NCI-H510A treated with DMSO at 0.1 percent for 48 hours (cell line): ENCODE measurements around the gene SH2D3C.

Experiments
- DNase-seq: peaks from one replicate; lab custom pipeline; 2025; lab: John Stamatoyannopoulos, UW

The SH2D3C gene

DNA sequence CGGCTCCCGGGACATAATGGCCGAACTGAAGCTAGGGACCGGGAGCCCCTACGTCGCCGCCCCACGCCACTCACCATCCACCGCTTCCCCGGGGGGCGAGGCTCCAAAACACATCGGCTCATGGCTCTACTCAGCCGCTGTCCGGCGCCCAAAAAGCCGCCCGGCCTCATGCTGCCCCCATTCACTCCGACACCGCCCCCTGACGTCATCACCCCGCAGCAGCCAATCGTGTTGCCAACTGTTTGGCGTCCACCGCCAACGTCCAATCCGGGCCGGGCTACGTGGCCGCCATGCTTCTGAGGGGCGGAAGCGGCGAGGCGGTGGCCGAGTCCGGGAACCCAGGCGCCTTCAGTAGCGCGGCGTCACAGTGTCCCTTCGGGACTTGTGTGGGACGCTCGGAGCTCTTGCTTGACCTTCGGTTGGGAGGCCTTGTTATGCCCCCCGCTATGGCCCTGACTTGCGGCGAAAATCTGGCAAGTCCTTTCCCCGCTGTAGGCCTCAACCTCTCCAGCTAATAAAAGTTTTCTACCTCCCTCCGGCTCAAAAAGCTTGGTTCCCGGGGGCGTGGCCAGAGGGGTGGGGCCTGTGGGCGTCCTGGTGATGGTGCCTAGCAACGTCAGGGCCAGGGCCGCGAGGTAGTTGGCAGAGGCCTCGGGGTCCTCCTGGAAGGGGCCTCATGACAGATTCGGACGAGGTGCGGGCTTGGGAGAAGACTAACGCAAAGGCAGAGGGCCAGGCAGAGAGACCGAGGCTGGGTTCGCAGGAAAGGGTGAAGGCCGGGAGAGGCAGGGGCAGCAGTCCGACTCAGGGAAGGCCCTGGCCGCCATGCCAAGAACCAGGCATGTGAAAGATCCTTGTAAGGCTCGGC lies 62.8 kb downstream of the SH2D3C start, which contains the start of the genes PTRH1 and TTC16:
TSS of gene PTRH1 (minus strand) at position 194 of the 868 bp plus-strand sequence. CDS start at position 170, 24 bp downstream.
TSS of gene TTC16 (plus strand) at position 610 of the 868 bp plus-strand sequence. CDS start at position 677, 67 bp downstream.
- DNase-seq = peak; percentile 96

DNA sequence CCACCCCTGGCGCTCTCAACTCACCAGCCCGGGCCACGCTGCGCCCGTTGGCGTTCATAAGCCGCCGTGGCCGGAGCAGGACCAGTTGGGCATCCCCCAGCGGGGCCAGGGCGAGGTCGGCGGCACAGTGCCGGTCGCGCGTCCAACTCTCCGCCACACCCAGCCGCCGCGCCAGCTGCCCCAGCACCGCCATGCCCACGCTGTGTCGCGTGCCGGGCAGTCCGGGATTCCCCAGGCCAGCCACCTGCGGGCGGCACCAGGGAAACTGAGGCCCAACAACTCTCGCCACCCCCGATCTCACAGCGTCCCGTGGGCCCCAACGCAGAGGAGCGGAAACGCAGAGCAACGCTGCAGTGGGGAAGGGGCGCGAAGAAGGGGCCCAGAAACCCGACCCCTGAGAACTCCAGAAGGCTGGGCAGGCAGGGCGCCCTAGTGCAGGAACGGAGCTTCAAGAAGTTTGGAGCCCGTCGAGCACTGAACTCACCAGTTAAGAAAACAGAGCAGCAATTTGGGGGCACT lies 63.5 kb downstream of the SH2D3C start:
- DNase-seq = no peak

DNA sequence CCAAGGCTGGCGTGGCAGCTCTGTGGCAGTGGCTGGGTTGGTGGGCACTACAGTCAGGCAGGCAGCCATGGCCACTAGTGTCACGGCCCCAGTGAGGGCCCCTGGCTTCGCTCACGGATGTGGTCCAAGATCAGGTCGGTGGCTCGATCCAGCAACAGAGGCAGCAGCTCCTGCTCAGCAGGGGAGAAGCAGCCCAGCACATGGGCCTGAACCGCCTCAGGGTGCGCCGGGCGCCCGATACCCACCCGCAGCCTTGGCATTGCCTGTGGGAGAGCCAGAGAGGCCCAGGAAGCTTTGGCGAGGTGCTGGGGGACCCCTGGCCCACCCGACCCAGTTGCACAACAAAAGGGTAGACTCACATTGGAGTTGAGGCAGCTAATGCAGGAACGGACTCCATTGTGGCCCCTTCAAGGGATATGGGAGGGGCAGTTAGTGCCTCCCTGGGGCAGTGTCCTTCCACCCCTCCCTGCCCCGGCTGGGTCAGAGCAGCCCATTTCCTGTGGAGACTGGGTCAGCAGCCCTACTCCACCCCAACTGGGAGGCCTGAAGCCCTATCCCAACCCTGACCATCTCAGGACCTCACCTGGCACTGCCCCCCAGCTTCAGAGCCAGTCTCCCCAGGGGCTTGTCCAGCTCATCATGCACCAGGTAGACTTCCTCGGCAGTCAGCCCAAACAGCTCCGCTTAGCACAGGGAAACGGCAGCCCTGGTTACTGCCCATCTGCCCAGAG lies 64.3 kb downstream of the SH2D3C start:
- DNase-seq = no peak

DNA sequence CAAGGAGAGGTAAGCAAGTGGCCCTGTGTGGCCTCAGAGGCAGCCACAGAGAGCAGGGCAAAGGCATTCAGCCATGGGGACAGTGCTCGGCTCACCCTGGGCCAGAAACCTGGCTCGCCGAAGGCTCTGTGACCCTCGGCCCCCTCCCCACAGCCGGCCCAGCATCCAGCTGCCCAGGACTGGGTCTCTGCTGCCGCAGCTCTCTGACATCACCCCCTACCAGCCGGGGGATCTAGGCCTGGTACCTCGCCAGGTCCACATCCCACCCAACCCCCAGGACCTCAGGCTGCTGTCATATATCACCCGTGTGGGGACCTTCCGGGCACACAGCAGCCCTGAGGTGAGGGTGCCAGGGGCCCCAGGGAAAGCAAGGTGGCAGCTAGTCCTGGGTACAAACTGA lies 65.6 kb downstream of the SH2D3C start:
- DNase-seq = no peak

DNA sequence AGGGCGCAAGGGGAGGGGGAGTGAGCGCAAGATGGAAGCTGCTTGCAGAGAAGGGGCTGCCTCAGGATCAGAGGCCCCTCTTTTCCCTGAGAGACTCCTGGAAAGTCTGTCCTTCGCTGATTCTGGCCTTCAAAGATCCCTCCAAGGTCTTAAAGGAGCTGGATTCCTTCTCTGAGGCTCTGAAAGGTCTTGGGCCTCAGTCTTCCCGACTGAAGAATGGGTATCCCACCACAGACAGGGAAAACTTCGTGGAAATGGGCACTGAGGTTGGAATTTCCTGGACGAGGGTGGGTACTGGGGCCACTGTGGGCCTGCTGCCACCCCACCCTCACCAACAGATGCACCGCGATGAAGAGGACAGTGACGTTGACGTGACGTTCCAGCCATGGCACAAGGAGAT lies 66.1 kb downstream of the SH2D3C start:
- DNase-seq = no peak

DNA sequence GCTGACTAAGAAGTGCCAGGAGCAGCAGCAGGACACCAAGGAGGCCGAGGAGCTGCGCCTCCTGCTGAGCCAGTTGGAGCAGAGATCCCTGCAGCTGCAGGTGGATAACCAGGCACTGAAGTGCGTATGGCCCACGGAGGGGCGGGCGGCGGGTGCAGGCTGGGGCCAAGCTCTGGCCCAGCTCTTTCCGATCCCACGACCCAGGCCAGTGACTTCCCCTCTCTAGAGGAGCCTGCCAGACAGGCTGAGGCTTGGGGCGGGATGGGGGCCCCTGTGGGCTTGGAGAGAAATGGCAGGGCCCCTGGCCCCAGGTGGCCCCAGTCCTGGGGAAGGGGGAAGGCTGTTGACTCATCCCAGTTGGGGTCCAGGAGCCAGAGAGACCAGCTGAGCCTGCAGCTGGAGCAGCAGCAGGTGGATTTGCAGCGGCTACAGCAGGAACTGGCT lies 66.6 kb downstream of the SH2D3C start:
- peak; percentile 95 for DNase-seq

DNA sequence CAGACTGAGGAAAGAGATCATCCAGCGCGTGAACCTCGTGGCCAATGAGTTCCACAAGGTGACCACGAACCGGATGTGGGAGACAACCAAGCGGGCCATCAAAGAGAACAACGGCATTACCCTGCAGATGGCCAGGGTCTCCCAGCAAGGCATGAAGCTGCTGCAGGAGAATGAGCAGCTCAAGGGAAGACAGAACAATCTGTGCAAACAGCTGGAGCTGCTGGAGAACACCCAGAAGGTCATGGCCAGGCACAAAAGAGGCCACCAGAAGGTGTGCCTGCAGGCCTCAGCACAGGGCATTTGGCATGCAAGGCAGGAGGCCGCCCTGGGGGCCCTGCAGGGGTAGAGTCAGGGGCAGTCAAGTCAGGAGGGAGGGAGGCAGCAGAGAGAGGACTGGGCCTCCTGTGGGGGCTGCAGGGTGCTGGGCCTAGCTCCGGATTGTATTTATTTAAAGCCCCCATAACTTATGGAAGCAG lies 67.2 kb downstream of the SH2D3C start:
- DNase-seq = no peak

DNA sequence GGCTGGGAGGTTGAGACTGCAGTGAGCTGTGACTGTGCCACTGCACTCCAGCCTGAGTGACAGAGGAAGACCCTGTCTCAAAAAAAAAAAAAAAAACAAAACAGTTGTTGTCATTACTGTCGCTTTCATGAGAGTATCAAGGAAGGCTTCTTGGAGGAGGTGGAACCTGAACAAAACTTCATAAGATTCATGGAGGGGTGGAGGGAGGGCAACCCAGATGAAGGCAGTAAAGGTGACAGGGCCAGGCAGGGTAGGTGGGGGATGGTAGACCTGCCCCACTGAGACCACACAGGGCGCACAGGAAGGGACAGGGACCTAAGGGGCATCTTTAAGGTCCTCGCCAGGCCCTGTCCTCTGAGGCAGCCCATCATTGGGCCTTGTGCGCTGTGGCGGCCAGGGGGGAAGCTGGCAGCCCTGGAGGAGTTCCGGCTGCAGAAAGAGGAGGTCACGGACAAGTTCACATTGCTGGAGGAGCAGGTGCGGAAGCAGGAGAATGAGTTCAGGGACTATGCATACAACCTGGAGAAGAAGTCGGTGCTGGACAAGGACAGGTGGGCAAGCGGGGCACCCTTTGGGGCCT lies 68.2 kb downstream of the SH2D3C start:
- peak; percentile 33 for DNase-seq

DNA sequence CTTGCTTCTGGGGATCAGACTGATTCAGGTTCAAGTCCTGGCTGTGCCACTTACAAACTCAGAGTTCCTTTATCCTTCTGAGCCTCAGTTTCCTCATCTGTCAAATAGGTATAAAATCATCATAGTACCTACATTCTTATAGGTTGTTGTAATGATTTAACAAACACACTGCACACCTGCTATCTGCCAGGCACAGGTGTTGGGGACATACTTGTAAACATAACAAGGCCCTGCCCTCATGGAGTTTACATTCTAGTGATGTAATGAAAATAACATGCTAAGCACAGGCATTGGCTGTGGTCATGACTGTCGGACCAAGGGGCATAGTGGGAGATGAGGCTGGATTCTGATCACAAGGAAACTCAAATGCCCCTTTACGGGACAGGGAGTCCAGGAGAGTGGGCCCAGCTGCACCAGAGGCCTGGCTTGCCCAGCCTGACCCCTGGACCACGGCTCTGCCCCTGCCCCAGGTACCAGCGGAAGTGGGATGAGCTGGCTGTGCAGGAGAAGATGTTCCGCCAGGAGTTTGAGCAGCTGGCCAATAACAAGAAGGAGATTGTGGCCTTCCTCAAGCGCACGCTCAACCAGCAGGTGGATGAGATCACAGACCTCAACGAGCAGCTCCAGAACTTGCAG lies 69.4 kb downstream of the SH2D3C start:
- DNase-seq = no peak

DNA sequence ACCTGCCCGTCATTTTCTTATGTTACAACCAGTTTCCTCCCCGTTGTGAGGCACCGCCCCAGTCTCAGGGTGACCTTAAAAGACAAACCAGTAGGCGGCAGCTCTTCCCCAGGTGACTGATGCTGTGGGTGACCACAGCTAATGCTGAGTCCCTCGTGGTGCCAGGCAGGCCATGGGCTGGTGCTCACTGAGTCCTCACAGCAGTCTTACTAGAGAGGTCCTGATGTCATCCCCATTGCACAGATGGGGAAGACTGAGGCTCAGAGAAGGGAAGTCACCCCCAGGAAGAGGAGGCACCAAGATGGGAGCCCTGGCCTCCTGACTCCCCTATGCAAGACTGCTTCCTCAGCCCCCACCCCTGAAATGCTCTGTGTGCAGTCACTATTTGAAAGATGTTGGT lies 70.7 kb downstream of the SH2D3C start:
- no peak for DNase-seq

DNA sequence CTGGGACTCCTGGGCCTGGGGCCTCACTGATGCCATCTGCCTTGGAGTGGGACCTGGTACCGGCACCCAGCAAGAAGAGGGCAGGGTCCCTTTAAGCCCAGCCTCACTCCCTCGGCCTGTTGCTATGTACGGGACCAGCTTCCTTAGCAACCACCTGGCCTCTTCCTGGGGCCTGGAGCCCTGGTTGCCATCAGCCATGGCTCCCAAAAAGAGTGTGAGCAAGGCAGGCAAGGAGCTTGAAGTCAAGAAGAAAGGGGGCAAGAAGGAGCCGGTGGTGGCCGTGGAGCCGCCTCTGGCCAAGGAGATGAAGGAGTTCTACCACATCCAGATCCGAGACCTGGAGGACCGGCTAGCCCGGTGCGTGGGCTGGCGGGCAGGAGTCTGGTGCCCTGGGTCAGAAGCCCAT lies 71.6 kb downstream of the SH2D3C start, which contains the start of gene CFAP157:
TSS of gene CFAP157 (plus strand) at position 153 of the 406 bp plus-strand sequence. CDS start at position 197, 44 bp downstream.
- DNase-seq = peak; percentile 66

DNA sequence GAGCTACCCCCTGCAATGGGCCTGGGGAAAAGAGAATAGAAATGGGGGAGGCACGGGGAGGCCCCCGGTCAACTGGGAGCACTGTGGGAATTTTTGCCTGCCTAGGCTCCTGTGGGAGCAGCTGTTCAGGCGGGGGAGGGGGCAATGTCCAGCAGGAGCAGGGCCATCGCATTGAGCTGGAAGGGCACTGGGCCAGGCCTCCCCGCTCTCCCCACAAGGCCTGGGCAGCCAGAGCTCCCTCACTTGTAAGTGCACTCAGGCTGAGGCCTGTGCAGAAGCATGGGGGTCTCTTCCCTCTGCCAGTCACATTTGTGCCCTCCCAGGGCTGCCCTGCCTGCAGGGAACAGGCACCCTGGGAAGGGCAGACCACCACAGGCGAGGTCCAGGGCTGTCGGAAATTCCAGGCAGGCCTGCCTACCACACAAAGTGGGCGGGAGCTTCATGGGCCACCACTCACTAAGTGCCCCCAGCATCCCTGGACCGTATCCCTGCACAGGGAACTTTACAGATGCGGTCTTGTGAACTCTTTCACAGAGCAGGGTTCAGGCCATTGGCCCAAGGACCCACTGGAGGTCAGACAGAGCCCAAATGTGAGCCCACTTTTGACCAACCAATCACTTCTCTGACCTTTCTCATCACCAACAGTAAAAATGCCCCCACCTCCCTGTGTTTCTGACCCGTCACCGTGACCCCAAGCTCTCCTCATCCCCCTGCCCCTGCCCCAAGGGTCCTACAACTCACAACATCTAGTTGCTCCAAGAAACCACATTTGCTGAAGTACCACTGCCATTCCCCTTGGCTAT lies 72.7 kb downstream of the SH2D3C start:
- no peak for DNase-seq

DNA sequence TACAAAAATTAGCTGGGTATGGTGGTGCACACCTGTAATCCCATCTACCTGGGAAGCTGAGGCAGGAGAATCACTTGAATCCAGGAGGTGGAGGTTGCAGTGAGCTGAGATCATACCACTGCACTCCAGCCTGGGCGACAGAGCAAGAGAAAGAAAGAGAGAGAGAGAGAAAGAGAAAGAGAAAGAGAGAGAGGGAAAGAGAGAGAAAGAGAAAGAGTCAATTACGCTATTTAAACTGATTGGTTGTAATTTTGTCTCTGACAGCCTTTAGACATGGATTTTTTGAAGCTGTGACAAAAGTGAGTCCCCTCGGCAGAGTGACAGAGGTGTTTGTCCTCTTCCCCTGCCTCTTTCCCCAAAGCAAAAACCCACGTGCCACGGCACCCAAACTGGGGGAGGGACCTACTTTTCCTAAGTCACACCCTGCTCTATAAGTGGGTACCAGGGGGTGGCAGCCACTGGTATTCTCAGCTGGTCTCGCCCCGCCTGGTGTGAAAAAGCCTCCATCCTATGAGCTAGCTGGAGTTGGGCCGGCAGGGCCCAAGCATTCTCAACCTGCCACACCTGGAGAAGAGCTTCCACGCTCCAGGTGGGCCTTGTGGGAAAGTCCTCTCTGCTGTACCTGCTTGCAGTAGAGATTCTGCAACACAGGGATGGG lies 75.0 kb downstream of the SH2D3C start:
- DNase-seq = no peak

DNA sequence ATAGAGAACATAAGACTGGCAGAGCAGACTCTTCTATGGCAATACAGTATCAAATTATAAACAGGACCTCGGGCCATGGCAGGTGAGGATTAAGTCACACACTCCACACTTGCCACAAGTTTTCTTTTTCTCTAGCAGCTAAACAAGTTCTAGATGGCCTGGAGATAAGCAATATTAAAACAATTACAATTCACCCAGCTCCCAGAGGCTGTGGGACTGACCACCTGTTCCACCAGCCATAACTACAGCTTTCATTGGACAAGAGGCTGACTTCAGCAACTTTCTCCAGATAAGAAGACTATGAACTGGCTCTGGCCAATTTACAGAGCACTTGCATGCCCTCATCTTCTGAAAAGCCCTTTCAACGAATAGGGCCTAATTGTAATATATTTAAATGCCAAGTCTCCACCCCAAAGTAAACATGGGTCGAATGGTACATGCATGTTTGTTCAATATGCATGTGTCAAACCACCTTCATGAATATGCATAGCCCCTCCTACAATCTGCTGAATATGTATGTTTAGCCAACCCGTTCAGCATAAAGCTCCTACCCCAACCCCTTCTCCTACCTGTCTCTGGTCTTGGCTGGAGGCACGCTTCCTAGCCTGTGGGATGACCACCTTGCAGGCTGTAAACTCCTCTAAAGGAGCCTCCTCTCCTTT lies 77.7 kb downstream of the SH2D3C start:
- peak; percentile 77 for DNase-seq

DNA sequence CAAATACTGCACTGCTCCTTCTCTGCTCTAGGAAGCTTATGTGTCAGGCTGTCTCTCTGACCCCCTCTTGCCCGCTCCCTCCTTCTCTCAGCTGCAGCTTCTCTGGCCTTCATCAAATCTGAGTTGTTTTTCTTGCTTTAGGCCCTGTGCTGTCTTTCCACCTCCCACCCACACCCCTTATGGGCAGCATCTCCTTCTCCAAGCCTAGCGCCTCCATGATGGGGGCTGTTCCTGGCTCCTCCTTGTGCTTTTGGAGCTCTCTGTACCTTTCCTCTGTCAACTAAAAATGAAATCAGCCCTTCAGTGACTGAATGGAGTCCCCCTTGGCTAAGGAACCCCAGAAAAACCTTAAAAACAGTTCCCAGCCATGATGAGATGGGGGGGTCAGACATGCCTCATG lies 78.3 kb downstream of the SH2D3C start:
- no peak for DNase-seq

DNA sequence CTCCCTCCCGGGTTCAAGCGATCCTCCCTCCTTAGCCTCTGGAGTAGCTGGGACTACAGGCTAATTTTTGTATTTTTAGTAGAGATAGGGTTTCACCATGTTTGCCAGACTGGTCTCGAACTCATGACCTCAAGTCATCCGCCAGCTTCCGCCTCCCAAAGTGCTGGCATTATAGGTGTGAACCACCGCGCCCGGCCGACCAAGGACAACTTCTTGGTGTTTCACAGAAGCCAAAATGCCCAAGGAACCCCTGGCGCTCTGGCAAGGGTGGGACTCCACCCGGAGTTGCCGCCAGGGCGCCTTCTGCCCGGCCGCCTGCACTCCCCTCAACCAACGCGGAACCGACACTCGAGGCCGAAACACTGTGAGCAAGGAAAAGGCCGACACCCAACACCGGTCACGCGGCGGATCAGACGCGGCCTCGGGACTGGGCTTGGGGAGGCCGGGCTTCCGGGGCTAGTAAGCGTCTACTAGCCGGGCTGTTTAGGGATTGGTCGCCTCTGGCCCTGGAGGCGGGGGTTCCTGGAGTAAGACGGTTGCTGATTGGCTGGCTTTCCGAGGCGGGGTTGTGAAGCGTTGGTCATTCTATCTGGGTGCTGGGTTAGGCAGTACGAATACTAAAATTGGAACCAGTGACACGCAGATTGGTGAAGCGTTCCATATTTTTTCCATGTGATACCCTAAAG lies 79.3 kb downstream of the SH2D3C start:
- peak; percentile 75 for DNase-seq

DNA sequence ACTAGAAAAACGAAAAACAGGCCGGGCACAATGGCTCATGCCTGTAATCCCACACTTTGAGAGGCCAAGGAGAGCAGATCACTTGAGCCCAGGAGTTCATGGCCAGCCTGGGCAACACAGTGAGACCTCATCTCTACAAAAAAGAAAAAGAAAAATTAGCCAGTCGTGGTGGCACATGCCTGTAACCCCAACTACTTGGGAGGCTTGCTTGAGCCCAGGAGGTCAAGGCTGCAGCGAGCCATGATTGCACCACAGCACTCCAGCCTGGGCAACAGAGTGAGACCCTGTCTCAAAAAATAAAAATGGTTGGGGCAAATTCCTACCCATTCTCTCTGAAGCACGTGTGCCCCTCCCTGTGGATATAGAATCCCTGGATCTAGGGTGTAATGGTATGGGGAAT lies 80.1 kb downstream of the SH2D3C start:
- DNase-seq = no peak

DNA sequence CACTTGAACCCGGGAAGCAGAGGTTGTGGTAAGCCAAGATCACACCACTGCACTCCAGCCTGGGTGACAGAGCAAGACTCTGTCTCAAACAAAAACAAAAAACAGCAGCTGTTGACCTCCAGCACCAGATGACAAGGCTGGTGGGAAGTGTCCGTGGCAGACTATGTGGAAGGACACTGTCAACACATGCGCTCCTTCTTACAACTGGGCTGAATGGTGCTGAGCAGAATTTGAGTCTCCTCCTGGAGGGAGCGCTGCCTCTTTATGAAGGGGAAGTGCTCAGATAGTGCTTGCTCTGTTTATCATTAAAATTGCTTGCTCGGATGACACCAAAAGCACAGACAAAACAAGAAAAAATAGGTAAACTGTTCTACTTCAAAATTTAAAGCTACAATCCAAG lies 80.9 kb downstream of the SH2D3C start:
- no peak for DNase-seq
